ENCODE data around the gene NEIL1. TPM values are rescaled to one million over a fixed set of nuclear protein-coding genes. Genes with fewer than 3 reads are reported as not detected.

Gene NEIL1
- total RNA-seq, 1 experiment from 2014 or later, result 41.4 TPM

GRCh38 chr15:75349851-75350588 lies 3.2 kb downstream of the NEIL1 start:
- no peak overlapping the region for H2AFZ ChIP-seq (ENCODE audit: low read depth, low read length, poor library complexity, severe bottlenecking)
- BruUV-seq (replicated peaks), result TSS peak; percentile 30
- ATAC-seq (no peak), DNase-seq (ENCODE audit: low read depth, low spot score) (no peak)
- no peaks in the 10 kb centered on the region for H3K9me2 ChIP-seq (ENCODE audit: insufficient read depth)
- H3K79me2 ChIP-seq (ENCODE audit: insufficient read depth, low read length), result no peaks in the 10 kb centered on the region
- no peaks in the 10 kb centered on the region for H3K27me3 ChIP-seq (ENCODE audit: insufficient read depth, low read length)
- intact Hi-C loops (cut with micrococcal nuclease), result no loop called here
- no peak overlapping the region for H3K4me2 ChIP-seq (ENCODE audit: low read length)
- peaks cover 6 to 15% of the 10 kb centered on the region in 2 experiments; a peak in 3 of 4 replicates for H3K4me1 ChIP-seq (ENCODE audit: control insufficient read depth in 1 of 2, insufficient read depth in 2 of 2, low read length in 2 of 2)
- H3K27ac ChIP-seq (ENCODE audit: low read depth, low read length), result no peak overlapping the region
- H3K9ac ChIP-seq (ENCODE audit: low read length), result no peak overlapping the region
- no peaks in the 10 kb centered on the region for H3K36me3 ChIP-seq (ENCODE audit: control insufficient read depth in 1 of 2, insufficient read depth in 2 of 2, low read length in 2 of 2)
- ChIA-PET RAD21 (ENCODE audit: low non-redundant PET in 1 of 2, low total read pairs in 2 of 2, uncharacterized antibody in 2 of 2, unreplicated experiment in 2 of 2) (no interaction called here), CTCF (no interaction called here), POLR2A (interaction anchor here (1.2 kb wide), 1 partner anchor 102 kb away, joined by 4 read pairs; the partner anchor contains the start of gene SIN3A)
- no peak overlapping the region for H3K4me3 ChIP-seq (replicated peaks in 1 of 2; ENCODE audit: low read depth in 1 of 2, low read length in 2 of 2)
- peak; percentile 15; the same call in 1 of the 2 replicates for TF ChIP-seq POLR2AphosphoS5 (IDR thresholded peaks at IDR 0.05; ENCODE audit: low read depth, low read length)
- TF ChIP-seq, protein P1, sequence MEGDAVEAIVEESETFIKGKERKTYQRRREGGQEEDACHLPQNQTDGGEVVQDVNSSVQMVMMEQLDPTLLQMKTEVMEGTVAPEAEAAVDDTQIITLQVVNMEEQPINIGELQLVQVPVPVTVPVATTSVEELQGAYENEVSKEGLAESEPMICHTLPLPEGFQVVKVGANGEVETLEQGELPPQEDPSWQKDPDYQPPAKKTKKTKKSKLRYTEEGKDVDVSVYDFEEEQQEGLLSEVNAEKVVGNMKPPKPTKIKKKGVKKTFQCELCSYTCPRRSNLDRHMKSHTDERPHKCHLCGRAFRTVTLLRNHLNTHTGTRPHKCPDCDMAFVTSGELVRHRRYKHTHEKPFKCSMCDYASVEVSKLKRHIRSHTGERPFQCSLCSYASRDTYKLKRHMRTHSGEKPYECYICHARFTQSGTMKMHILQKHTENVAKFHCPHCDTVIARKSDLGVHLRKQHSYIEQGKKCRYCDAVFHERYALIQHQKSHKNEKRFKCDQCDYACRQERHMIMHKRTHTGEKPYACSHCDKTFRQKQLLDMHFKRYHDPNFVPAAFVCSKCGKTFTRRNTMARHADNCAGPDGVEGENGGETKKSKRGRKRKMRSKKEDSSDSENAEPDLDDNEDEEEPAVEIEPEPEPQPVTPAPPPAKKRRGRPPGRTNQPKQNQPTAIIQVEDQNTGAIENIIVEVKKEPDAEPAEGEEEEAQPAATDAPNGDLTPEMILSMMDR (IDR thresholded peaks at IDR 0.05 in 2 of 3, conservative IDR thresholded peaks at IDR 0.05 in 1 of 3; ENCODE audit: borderline replicate concordance in 1 of 3, insufficient read depth in 1 of 3, low read depth in 2 of 3, low read length in 2 of 3), result no peak
- H4K20me1 ChIP-seq (ENCODE audit: insufficient read depth), result no peaks in the 10 kb centered on the region
- H3K9me3 ChIP-seq (ENCODE audit: control insufficient read depth in 1 of 2, insufficient read depth in 1 of 2, low read depth in 1 of 2, low read length in 2 of 2), result no peaks in the 10 kb centered on the region

DNA sequence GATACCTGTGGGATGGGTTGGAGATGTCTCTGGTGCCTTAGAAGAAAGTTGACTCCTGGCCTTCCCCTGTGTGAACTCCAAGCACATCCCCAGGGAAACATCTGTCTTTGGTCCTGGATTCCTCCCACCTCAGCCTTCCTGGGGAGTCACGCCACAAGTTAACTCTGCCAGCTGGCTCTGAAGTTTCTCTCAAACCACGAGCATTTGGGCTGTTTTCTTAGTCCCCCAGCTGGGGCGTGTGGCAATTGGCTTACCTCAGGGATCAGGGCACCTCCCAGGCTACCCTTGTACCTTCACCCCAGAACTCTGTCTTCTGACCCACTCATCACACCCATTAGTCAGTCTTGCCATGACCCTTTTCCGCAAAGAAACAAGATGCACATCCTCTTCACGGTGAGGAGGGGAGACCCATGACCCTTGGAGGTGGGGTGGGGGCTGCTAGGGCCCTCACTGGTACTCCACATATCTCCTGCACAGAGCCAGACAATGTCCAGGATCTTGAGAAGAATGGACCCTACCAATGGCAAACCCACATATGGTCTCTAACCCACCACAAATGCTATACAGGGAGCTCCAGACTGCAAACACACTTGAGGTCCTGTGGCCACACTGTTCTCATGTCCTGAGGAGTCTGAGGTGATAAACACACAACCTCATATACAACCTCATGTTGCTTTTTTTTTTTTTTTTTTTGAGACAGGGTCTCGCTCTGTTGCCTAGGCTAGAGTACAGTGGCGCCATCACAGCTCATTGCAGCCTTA lies 3.9 kb downstream of the NEIL1 start:
- no peak overlapping the region for H3K4me3 ChIP-seq (replicated peaks in 1 of 2; ENCODE audit: low read depth in 1 of 2, low read length in 2 of 2)
- H3K27ac ChIP-seq (ENCODE audit: low read depth, low read length), result no peak overlapping the region
- ChIA-PET RAD21 (ENCODE audit: low non-redundant PET in 1 of 2, low total read pairs in 2 of 2, uncharacterized antibody in 2 of 2, unreplicated experiment in 2 of 2) (no interaction called here), CTCF (no interaction called here), POLR2A (interaction anchor here (1.2 kb wide), 1 partner anchor 101 kb away, joined by 4 read pairs; the partner anchor contains the start of gene SIN3A)
- no peaks in the 10 kb centered on the region for H3K9me3 ChIP-seq (ENCODE audit: control insufficient read depth in 1 of 2, insufficient read depth in 1 of 2, low read depth in 1 of 2, low read length in 2 of 2)
- no peaks in the 10 kb centered on the region for H3K36me3 ChIP-seq (ENCODE audit: control insufficient read depth in 1 of 2, insufficient read depth in 2 of 2, low read length in 2 of 2)
- TF ChIP-seq YY1 (IDR thresholded peaks at IDR 0.05; ENCODE audit: extremely low read depth, insufficient replicate concordance, low read depth, low read length), result no peak
- no peak for TF ChIP-seq RAD21 (IDR thresholded peaks at IDR 0.05; ENCODE audit: low read depth)
- TF ChIP-seq JUND (IDR thresholded peaks at IDR 0.05), result no peak
- TF ChIP-seq FOSL1 (IDR thresholded peaks at IDR 0.05; ENCODE audit: low read depth), result no peak
- TF ChIP-seq TCF7L2 (IDR thresholded peaks at IDR 0.05; ENCODE audit: borderline replicate concordance, extremely low read depth, insufficient read depth, insufficient read length), result no peak
- no peak for TF ChIP-seq CEBPB (IDR thresholded peaks at IDR 0.05; ENCODE audit: low read depth)
- TF ChIP-seq CBX3 (IDR thresholded peaks at IDR 0.05; ENCODE audit: low read depth), result no peak
- TF ChIP-seq POLR2A (IDR thresholded peaks at IDR 0.05; ENCODE audit: borderline replicate concordance, extremely low read depth, insufficient read depth, insufficient read length), result no peak
- TF ChIP-seq POLR2AphosphoS5 (IDR thresholded peaks at IDR 0.05; ENCODE audit: low read depth, low read length), result no peak
- intact Hi-C loops (cut with micrococcal nuclease), result no loop called here
- H3K4me2 ChIP-seq (ENCODE audit: low read length), result no peak overlapping the region
- H3K9ac ChIP-seq (ENCODE audit: low read length), result no peak overlapping the region
- no peak overlapping the region for H2AFZ ChIP-seq (ENCODE audit: low read depth, low read length, poor library complexity, severe bottlenecking)
- H3K9me2 ChIP-seq (ENCODE audit: insufficient read depth), result no peaks in the 10 kb centered on the region
- H3K4me1 ChIP-seq (ENCODE audit: control insufficient read depth in 1 of 2, insufficient read depth in 2 of 2, low read length in 2 of 2), result peaks cover 6 to 15% of the 10 kb centered on the region in 2 experiments; a peak in 3 of 4 replicates
- H3K79me2 ChIP-seq (ENCODE audit: insufficient read depth, low read length), result no peaks in the 10 kb centered on the region
- no TSS peak for BruUV-seq (replicated peaks)
- no peak for DNase-seq (ENCODE audit: low read depth, low spot score)
- no peaks in the 10 kb centered on the region for H3K27me3 ChIP-seq (ENCODE audit: insufficient read depth, low read length)
- no peak for ATAC-seq
- no peaks in the 10 kb centered on the region for H4K20me1 ChIP-seq (ENCODE audit: insufficient read depth)
